HG03175 (cell line): ENCODE measurements around the gene TPP1.

ENCODE experiments used
- ATAC-seq: cut with Tn5 transposase; IDR thresholded peaks from one replicate; pipeline ENCODE4 v1.9.1; 2021; ENCODE audit warnings: mild to moderate bottlenecking, moderate library complexity; ENCODE audit not compliant: unreplicated experiment

The TPP1 gene

GRCh38 chr11:6629573-6629891 is 10.3 kb upstream of the TPP1 start:
- ATAC-seq, result no peak

GRCh38 chr11:6628526-6628925 is 9.3 kb upstream of the TPP1 start:
- ATAC-seq, result no peak

- ATAC-seq, result peak; percentile 77
These were observed 8.6 kb upstream of the TPP1 start for GRCh38 chr11:6627762-6628241.

- no peak for ATAC-seq
These were observed 7.9 kb upstream of the TPP1 start for GRCh38 chr11:6626971-6627761.

- no peak for ATAC-seq
These were observed 6.7 kb upstream of the TPP1 start for GRCh38 chr11:6625832-6626420.

GRCh38 chr11:6625156-6625831 is 6.1 kb upstream of the TPP1 start:
- no peak for ATAC-seq

- ATAC-seq, result no peak
These were observed 4.5 kb upstream of the TPP1 start for GRCh38 chr11:6623391-6624363.

- no peak for ATAC-seq
These were observed 3.3 kb upstream of the TPP1 start for GRCh38 chr11:6622261-6623171.

GRCh38 chr11:6621711-6622211 is 2.5 kb upstream of the TPP1 start:
- no peak for ATAC-seq

- ATAC-seq, result no peak
These were observed 1.4 kb upstream of the TPP1 start for GRCh38 chr11:6620636-6621035.

GRCh38 chr11:6618117-6619003 is 862 bp downstream of the TPP1 start:
- ATAC-seq, result peak; percentile 15

GRCh38 chr11:6617315-6617781 is 1.9 kb downstream of the TPP1 start:
- no peak for ATAC-seq

- ATAC-seq, result no peak
These were observed 2.5 kb downstream of the TPP1 start for GRCh38 chr11:6616596-6617250.

GRCh38 chr11:6615882-6616585 is 3.2 kb downstream of the TPP1 start:
- ATAC-seq, result no peak

GRCh38 chr11:6615046-6615445 is 4.2 kb downstream of the TPP1 start:
- ATAC-seq, result no peak

- no peak for ATAC-seq
These were observed 4.8 kb downstream of the TPP1 start for GRCh38 chr11:6614446-6614845.

- no peak for ATAC-seq
These were observed 5.7 kb downstream of the TPP1 start for GRCh38 chr11:6613496-6613895.
